ENCODE measurements around the gene PSD.

Gene PSD

GRCh38 chr10:102393411-102394078, 25.0 kb downstream of the PSD start:
- Histone ChIP-seq H3K27ac (peak overlapping the region; percentile 96), H3K36me3 (replicated peaks) (peaks cover 6% of the 10 kb centered on the region), H3K4me3 (ENCODE audit: low read depth, low read length) (peak overlapping the region; percentile 73), H3K27me3 (replicated peaks) (no peaks in the 10 kb centered on the region)
- DNase-seq: peak; percentile 13
- TF ChIP-seq CTCF (IDR thresholded peaks at IDR 0.05; ENCODE audit: low read depth, low read length, missing control alignments): peak; percentile 95
- in situ Hi-C loops (cut with HindIII; ENCODE audit: low pct_ligation_motif_present, low sequenced_read_pairs): no loop called here

- no peaks in the 10 kb centered on the region for H3K27me3 ChIP-seq (replicated peaks)
- in situ Hi-C loops (cut with HindIII; ENCODE audit: low pct_ligation_motif_present, low sequenced_read_pairs): no loop called here
- TF ChIP-seq CTCF (IDR thresholded peaks at IDR 0.05; ENCODE audit: low read depth, low read length, missing control alignments): no peak
- no peak overlapping the region for H3K4me3 ChIP-seq (ENCODE audit: low read depth, low read length)
- no peak overlapping the region for H3K27ac ChIP-seq
- H3K36me3 ChIP-seq (replicated peaks): no peaks in the 10 kb centered on the region
- no peak for DNase-seq
Measured at GRCh38 chr10:102392306-102392705, 26.3 kb downstream of the PSD start.

GRCh38 chr10:102389894-102390293, 28.7 kb downstream of the PSD start:
- Histone ChIP-seq H3K4me3 (ENCODE audit: low read depth, low read length) (no peak overlapping the region), H3K27me3 (replicated peaks) (no peaks in the 10 kb centered on the region), H3K36me3 (replicated peaks) (no peaks in the 10 kb centered on the region), H3K27ac (no peak overlapping the region)
- in situ Hi-C loops (cut with HindIII; ENCODE audit: low pct_ligation_motif_present, low sequenced_read_pairs): no loop called here
- TF ChIP-seq CTCF (IDR thresholded peaks at IDR 0.05; ENCODE audit: low read depth, low read length, missing control alignments): no peak
- no peak for DNase-seq

- no peak overlapping the region for H3K27ac ChIP-seq
- H3K4me3 ChIP-seq (ENCODE audit: low read depth, low read length): no peak overlapping the region
- no peaks in the 10 kb centered on the region for H3K27me3 ChIP-seq (replicated peaks)
- in situ Hi-C loops (cut with HindIII; ENCODE audit: low pct_ligation_motif_present, low sequenced_read_pairs): no loop called here
- H3K36me3 ChIP-seq (replicated peaks): peaks cover 35% of the 10 kb centered on the region
- no peak for DNase-seq
- no peak for TF ChIP-seq CTCF (IDR thresholded peaks at IDR 0.05; ENCODE audit: low read depth, low read length, missing control alignments)
Measured at GRCh38 chr10:102384606-102385429, 33.8 kb downstream of the PSD start.

GRCh38 chr10:102384053-102384452, 34.5 kb downstream of the PSD start:
- peak; percentile 37 for TF ChIP-seq CTCF (IDR thresholded peaks at IDR 0.05; ENCODE audit: low read depth, low read length, missing control alignments)
- Histone ChIP-seq H3K36me3 (replicated peaks) (peaks cover 43% of the 10 kb centered on the region), H3K4me3 (ENCODE audit: low read depth, low read length) (no peak overlapping the region), H3K27ac (no peak overlapping the region), H3K27me3 (replicated peaks) (no peaks in the 10 kb centered on the region)
- no peak for DNase-seq
- in situ Hi-C loops (cut with HindIII; ENCODE audit: low pct_ligation_motif_present, low sequenced_read_pairs): no loop called here

All from brain microvascular endothelial cell (primary cell).